ENCODE measurements around the gene NIN.

Gene NIN

GRCh38 chr14:50759800-50760543 lies 71.0 kb downstream of the NIN start:
- DNase-seq: no peak

DNA sequence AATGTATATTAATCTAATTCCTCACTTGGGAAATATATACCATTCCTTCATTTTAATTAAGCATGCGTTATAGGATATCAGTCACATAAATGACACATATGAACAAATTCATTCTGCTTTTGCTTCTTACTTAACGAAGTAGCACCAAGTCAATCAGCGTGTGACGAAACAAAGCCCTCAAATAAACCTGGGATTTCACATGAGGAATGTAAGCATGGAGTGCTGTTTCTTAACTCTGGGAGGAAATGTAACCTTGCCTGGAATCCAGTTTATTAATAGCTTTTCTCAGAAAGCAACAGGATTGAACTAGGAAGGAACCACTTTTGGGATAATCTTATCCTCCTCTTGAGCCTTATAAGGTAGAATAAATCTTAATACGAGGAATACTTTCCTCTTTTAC lies 72.0 kb downstream of the NIN start:
- no peak for DNase-seq

- DNase-seq: no peak
Observed at GRCh38 chr14:50758305-50758704, 72.7 kb downstream of the NIN start.

DNA sequence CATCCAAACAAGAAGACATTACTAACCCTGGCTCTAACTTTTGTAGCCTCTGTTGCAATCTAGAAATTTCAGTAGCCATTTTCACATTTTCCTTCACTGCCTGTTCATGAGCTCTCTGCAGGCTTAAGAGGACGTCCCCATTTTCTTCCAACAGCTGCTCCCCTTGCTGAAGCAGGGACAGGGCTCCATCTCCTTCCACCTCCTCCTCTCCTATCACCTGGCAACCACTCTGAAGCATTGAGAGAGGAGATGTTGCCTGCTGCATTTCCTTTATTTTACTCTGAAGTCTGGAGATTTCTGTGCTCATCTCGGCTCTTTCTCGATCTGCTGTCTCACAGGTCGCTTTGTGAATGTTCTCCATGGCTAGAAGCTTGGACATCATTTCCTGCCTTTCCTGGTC lies 73.3 kb downstream of the NIN start:
- no peak for DNase-seq

DNA sequence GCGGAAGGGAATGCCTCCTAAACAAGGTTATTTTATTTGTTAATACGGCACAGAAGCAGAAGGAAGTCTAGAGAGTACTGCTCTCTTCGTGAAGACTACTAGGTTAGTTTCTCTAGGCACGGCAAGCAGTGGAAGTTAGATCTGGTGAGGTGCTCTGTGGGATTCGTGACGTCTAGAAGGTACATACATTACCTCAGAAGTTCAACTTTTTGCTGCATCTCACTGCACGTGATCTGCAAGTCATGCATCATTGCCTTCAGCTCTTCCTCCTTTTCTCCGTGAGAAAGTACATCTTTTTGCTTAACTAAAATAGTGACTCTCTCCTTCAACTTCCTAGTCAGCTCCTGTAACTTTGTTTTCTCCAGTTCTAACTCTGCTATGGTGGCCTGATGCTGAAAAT lies 74.7 kb downstream of the NIN start:
- DNase-seq: no peak

GRCh38 chr14:50750323-50750722 lies 80.6 kb downstream of the NIN start:
- DNase-seq: no peak

DNA sequence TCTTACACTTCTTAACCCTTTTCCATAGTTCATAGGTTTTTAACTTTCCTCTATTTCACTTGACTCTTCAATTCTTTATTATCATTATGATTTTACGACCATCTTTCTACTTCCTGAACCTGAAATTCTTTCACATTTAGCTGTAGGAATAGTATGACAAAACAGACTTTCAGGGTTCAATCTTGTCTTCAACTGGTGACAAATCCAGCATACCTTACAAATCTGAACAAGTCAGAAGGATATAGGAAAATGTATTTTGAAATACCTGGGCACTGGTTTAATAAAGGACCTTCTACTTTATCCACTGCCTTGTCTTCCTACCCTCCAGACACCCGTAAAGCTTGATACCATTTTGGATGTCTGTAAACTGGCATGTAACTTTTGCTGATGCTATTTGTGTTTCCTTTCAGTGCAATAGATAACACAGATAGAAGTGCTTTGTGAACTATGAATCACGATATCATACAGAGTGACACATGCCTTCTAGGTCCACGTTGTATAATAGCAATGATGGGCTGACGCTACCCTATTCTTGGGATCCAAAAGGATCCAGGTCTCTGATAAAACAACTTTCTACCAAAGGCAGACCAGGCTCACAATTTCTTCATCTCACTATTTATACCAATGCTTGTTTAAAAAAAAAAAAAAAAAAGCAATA lies 85.4 kb downstream of the NIN start:
- DNase-seq: no peak

DNA sequence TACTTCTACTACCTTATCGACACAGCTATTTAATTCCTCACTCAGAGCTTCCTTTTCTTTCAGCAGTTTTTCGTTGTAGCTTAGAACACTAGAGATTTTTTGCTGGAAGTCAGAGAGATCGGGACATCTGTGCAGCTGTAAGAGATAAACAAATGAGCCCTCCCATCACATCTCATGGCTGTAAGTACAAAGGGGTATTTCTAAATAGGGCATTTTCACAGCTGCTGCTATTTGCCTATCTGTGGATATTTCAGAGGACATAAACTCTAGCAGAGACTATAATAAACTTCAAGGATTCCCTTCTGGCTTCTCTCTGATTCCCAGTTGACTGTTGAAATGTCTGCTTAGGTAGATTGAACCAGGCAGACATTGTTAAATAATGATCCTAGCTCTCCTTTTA lies 86.7 kb downstream of the NIN start:
- no peak for DNase-seq

DNA sequence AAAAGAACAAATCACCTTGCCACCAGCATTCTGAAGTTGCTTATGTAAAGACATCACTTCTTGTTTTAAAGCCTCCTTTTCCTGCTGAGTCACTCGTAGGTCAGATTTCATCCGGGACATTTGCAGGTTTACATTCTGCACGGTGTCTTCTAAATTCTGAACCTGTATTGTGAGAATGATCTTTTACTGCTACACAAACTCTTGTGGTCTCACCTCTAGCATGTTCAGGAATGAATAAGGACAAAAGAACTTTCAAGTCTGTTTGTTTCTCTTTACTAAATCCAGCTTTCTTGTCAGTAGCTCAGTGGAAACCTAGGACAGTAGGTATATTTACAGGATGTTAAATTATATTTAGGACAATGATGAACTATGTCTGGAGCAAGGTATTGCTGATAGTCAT lies 89.4 kb downstream of the NIN start:
- DNase-seq: peak; percentile 44

- no peak for DNase-seq
Observed at GRCh38 chr14:50740856-50741255, 90.1 kb downstream of the NIN start.

- no peak for DNase-seq
Observed at GRCh38 chr14:50739186-50739585, 91.8 kb downstream of the NIN start.

- no peak for DNase-seq
Observed at GRCh38 chr14:50736932-50737419, 94.0 kb downstream of the NIN start.

GRCh38 chr14:50734950-50735695 lies 95.8 kb downstream of the NIN start:
- peak; percentile 46 for DNase-seq

- DNase-seq: no peak
Observed at GRCh38 chr14:50733494-50733893, 97.5 kb downstream of the NIN start.

GRCh38 chr14:50728836-50729235 lies 102.1 kb downstream of the NIN start:
- DNase-seq: no peak

DNA sequence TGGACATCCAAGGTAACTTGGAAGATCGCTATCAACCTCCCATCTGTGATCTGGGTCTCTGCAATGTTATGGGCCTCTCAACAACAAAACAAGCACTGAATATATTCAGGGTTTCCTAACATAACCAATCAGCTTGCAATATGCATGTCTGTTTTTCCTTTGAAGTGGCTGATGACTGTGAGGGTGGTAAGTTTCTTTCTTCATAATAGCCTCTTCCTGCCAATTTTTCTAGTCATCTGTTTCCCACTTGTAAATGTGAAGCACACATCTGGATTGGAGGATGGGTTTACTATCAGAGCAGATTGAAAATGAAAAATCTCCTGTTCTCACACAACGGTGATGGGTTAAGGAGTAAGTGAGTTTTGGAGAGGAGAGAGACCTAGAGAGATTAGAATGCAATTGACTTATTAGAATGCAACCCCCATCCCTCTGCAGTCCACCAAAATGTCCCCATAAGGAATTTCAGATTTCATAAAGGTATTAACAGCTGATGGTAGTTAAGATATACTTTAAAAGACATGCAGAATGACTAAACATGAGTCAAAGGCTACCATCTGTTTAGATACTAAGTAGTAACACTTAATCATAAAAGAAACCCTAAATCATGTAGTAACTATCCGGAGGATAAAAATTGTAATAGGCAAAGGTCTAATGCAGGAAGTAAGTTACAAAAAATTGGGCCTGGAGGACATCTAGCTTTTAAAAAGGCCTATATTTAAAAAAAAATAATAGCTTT lies 104.4 kb downstream of the NIN start:
- peak; percentile 96 for DNase-seq

DNA sequence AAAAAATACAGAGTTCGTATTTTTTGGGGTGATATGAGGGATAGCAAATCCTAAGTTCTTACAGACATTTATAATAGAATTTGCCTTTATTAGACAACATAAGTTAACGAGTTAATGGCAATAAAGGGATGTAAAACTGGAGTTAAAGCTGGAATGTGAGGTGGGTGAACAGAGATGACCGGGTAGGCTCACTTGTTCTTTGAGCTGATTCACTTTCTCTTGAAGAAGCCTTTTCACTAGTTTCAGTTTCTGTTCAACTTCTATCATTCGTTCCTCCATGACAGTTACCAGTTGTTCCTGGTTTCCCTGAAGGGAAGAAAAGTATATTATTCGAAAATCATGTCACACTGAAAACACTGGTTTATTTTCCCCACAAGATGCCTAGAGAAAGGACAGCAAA lies 105.2 kb downstream of the NIN start:
- DNase-seq: no peak

DNA sequence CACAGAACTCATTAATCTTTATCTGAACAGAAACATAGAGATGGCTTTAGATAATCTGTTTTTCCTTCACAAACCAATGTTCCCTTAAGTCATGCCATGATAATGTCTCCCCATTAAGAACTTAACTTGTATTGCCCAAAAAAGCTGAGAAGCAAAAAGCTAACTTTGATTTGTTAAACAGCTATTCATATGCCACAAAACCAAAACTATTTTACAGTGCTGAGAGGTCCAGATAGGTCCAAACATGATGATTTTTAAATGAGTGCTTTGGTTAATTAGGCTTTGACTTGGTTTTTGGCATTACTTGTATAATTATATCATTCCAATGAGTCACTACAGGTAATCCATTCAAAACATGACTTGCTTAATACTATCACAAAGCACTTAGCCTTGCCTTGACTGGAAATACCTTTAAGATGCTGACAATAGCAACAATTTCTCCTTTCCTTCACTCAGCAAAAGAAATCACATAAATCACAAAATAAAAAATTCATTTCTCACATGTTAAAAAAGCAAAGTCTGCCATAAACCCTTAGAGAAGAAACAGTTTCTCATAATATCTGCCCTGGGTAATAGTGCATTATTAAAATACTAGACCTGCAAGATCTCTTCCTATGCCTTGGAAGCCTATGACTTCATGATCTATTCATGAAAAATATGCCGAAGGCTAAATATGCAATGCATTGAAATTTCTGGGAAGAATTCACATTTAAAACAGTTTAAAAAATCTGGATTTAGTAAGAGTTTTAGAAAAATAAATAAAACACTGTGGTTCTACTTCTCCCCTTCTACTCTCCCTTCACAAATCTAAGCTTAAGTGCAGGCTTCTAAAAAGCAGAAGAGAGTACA lies 110.8 kb downstream of the NIN start:
- DNase-seq: no peak

- no peak for DNase-seq
Observed at GRCh38 chr14:50718949-50719348, 112.0 kb downstream of the NIN start.

DNA sequence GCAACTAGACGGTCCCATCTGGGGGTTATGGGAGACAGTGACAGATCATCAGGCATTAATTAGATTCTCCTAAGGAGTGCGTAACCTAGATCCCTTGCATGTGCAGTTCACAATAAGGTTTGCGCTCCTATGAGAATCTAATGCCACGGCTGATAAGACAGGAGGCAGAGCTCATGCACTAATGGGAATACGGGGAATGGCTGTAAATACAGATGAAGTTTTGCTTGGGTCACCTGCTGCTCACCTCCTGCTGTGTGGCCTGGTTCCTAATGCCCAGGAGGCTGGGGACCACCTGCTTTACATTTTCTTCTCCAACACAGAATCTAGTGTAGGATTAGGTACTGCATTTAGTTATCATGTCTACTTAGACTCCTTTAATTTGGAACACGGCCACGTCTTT lies 113.2 kb downstream of the NIN start:
- DNase-seq: no peak

- peak; percentile 71 for DNase-seq
Observed at GRCh38 chr14:50714450-50715073, 116.4 kb downstream of the NIN start.

DNA sequence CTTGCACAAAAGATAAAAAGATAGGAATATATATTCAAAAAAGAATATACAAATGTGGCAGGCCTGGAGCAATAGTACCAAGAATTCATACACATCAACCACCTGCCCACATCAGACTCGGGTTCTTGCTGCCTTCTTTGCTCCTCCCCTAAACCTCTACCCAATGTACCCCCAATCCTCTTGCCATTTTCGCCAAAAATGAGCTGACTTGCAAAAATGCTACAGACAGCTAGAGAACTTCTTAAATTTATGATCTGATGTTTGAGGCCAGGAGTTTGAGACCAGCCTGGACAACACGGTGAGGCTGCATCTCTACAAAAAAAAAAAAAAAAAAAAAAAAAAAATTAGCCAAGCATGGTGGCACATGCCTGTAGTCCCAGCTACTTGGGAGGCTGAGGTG lies 119.9 kb downstream of the NIN start:
- no peak for DNase-seq
